ENCODE data around the gene TNRC6C. TPM values are rescaled to one million over a fixed set of nuclear protein-coding genes. Genes with fewer than 3 reads are reported as not detected.
A peak's percentile ranks its signal among the peaks of the same experiment; 100 is the strongest.

The TNRC6C gene
- total RNA-seq, 4 donors from 2014 or later, result 15.8 to 30.3 (median 27.7) TPM

- Histone ChIP-seq H3K27me3 (no peaks in the 10 kb centered on the region), H3K27ac (peak overlapping the region in 2 of 4 donors; percentile 18 to 56), H3K4me3 (peak overlapping the region in 1 of 2 donors; percentile 19), H3K36me3 (no peaks in the 10 kb centered on the region), H3K4me1 (peaks cover 0 to 48% (median 20%) of the 10 kb centered on the region in 3 donors), H3K9me3 (no peaks in the 10 kb centered on the region)
- TF ChIP-seq POLR2AphosphoS5 (IDR thresholded peaks at IDR 0.05) (no peak), CTCF (IDR thresholded peaks at IDR 0.05) (no peak), EP300 (IDR thresholded peaks at IDR 0.05) (no peak), POLR2A (IDR thresholded peaks at IDR 0.05) (peak; percentile 9 to 17)
- 30 to 45% methylated on average over 2 to 8 of the region's 58 CpGs for WGBS, 2 donors (ENCODE audit: low coverage in 1 of 2)
- ATAC-seq, result peak; percentile 76
Observed at GRCh38 chr17:78140169-78141051, 181.9 kb downstream of the TNRC6C start.

GRCh38 chr17:78141437-78142118 lies 183.1 kb downstream of the TNRC6C start:
- no peak for ATAC-seq
- TF ChIP-seq EP300 (IDR thresholded peaks at IDR 0.05) (no peak), POLR2AphosphoS5 (IDR thresholded peaks at IDR 0.05) (no peak), CTCF (IDR thresholded peaks at IDR 0.05) (no peak), POLR2A (IDR thresholded peaks at IDR 0.05) (no peak)
- Histone ChIP-seq H3K36me3 (no peaks in the 10 kb centered on the region), H3K27ac (peak overlapping the region in 1 of 4 donors; percentile 12), H3K27me3 (no peaks in the 10 kb centered on the region), H3K9me3 (no peaks in the 10 kb centered on the region), H3K4me3 (no peak overlapping the region), H3K4me1 (peaks cover 0 to 59% (median 22%) of the 10 kb centered on the region in 3 donors)
- 60% methylated on average over 2 of the region's 20 CpGs; no CpG with 5 or more reads in 1 of the 2 donors for WGBS, 2 donors (ENCODE audit: low coverage in 1 of 2)

- H3K9me3 ChIP-seq, result no peaks in the 10 kb centered on the region
- WGBS, 2 donors (ENCODE audit: low coverage in 1 of 2), result 20 to 60% methylated on average over 1 to 2 of the region's 16 CpGs
- no peak for TF ChIP-seq POLR2A (IDR thresholded peaks at IDR 0.05)
- no peak for TF ChIP-seq CTCF (IDR thresholded peaks at IDR 0.05)
- no peak for TF ChIP-seq EP300 (IDR thresholded peaks at IDR 0.05)
- TF ChIP-seq POLR2AphosphoS5 (IDR thresholded peaks at IDR 0.05), result no peak
- H3K4me1 ChIP-seq, result peaks cover 0 to 60% (median 22%) of the 10 kb centered on the region in 3 donors
- no peak overlapping the region for H3K4me3 ChIP-seq
- H3K36me3 ChIP-seq, result no peaks in the 10 kb centered on the region
- H3K27ac ChIP-seq, result no peak overlapping the region
- H3K27me3 ChIP-seq, result no peaks in the 10 kb centered on the region
- no peak for ATAC-seq
Observed at GRCh38 chr17:78142119-78142861, 183.8 kb downstream of the TNRC6C start.

- peaks cover 0 to 60% (median 22%) of the 10 kb centered on the region in 3 donors for H3K4me1 ChIP-seq
- no peak overlapping the region for H3K4me3 ChIP-seq
- no peaks in the 10 kb centered on the region for H3K36me3 ChIP-seq
- H3K27me3 ChIP-seq, result no peaks in the 10 kb centered on the region
- H3K9me3 ChIP-seq, result no peaks in the 10 kb centered on the region
- TF ChIP-seq POLR2A (IDR thresholded peaks at IDR 0.05) (no peak), CTCF (IDR thresholded peaks at IDR 0.05) (no peak), EP300 (IDR thresholded peaks at IDR 0.05) (no peak), POLR2AphosphoS5 (IDR thresholded peaks at IDR 0.05) (no peak)
- ATAC-seq, result no peak
- WGBS, 2 donors (ENCODE audit: low coverage in 1 of 2), result 93% methylated on average over 5 of the region's 21 CpGs; no CpG with 5 or more reads in 1 of the 2 donors
- peak overlapping the region in 3 of 4 donors; percentile 65 to 67 (median 66) for H3K27ac ChIP-seq
Observed at GRCh38 chr17:78143214-78144146, 185.0 kb downstream of the TNRC6C start.
